ENCODE results near the gene HSDL1.
"Not testable (repeated sequence)": the region's sequence is repeated elsewhere in the genome, so short reads cannot be mapped to it uniquely, and the experiment has no call there.

The HSDL1 gene

DNA sequence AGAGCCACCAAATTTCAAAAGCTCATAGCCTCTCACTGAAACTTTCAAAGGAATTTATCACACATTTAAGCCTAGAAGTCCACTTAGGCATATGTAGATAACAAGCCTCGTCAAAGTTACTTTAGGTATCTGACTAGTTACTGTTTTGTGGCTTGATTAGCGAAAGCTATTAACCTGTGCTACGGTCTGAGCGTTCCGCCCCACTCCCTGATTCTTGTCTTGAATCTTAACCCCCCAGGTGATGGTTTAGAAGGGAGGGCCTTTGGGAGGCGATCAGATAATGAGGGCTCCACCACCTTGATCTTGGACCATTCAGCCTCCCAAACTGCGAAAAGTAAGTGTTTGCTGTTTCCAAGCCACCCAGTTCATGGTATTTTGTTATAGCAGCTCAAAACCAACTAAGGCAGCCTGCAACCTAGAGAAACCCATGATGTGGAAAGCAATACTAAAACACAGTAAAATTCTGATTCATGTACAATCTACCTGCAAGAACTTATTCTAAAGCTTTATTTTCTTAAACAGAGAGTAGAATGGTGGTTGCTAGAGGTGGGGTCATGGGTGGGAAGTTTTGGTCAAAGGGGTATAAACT lies 7.1 kb downstream of the HSDL1 start:
- no peak for DNase-seq

DNA sequence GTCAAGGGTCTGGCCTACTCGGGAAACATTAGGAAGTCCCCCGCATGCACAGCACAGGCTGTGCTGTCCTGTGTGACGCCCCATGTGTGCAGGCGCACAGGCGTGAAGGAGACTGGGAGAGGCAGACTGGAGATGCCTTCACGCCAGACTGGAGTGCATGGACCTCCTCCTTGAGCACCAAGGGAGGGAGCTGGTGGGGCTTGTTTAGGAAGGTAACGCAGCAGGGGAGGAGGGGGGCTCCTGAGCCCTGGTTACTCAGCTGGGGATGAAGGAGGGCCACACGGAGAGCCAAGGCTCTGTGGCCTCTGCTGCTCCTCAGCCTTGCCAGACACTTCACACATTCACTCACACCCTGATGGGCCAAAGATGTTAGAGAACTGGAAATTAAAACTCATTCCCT lies 7.7 kb downstream of the HSDL1 start:
- no peak for DNase-seq

DNA sequence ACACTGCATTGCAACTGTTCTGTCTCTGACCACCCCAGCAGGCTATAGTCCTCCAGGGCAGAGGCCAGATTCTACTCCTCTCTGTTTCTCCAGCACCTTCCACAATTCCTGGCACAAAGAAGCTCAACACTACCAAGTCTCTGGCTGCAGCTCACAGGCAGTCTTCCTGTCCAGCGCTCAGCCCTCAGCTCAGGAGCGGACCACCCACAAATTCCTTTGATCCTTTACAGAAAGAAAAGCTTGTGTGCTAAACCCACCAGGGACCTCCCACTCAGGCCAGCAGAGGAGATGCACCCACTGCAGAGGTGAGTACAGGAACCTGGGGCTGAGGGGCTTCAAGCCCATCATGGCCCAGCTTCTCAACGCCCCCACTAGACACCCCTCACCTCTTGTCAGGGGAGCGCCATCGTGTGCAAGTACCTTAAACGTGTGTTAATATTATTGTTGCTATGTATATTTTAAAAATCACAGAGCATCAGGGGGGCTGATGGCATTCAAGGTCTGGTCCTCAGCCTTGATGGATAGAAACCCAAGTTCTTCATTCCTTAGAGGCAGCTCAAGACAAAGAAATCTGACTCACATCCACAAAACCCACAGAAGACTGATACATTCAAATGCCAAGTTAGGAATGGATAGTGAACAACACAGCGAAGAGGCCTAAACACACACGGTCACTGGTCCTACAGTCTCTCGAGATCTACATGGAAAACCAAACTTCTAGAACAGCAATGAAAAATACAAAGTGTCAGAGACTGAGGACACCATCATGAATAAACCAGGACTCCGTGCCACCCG lies 8.4 kb downstream of the HSDL1 start:
- no peak for DNase-seq

DNA sequence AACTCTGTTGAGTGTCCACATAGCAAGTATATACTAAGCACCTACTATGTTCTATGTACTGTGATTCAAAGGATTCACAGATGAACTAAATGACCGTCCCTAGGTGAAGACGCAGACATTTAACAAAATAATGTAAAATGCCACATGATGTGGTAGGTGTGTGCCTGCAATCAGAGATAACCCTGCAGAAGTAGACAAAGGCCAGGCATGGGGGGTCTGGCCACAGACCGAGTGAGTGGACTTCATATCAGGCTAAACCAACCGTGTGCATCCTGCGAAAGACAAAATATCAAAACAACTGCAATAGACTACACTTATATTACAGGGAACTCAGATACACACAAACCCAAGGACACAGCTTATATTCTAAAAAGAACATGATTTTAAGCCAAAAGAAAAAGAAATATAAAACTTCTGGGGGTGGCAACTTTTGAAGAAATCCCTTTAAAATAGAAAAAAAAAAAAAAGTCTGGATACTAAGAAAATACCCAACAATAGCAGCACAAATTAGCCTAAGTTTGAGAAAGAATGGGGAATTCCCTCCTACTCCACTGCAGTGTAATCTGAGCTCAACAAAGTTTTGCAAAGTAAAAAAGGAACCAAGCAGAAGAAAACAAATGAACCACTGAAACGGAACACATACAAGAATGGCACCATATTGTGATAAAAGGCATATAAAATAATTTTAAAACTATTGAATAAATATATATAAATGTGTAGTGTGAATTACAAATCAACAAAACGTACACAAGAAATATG lies 12.3 kb downstream of the HSDL1 start:
- no peak for DNase-seq

DNA sequence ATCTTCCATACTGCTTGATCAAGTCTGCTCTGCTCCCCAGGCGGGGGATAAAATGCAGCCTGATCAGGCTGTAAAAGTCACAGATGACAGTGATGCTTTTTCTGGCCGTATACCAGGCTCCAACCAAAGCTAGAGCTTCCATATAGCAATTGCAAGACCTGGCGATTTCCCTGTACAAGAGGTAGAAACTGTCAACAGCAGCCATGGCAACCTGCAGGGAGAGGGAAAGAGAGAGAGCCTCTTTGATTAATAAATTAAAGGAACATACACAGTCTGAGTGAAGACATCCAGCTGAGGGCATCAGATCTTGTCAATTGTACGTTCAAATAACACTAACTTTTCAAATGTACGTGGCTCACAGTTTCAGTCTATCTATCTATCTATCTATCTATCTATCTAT lies 13.9 kb downstream of the HSDL1 start:
- no peak for DNase-seq

DNA sequence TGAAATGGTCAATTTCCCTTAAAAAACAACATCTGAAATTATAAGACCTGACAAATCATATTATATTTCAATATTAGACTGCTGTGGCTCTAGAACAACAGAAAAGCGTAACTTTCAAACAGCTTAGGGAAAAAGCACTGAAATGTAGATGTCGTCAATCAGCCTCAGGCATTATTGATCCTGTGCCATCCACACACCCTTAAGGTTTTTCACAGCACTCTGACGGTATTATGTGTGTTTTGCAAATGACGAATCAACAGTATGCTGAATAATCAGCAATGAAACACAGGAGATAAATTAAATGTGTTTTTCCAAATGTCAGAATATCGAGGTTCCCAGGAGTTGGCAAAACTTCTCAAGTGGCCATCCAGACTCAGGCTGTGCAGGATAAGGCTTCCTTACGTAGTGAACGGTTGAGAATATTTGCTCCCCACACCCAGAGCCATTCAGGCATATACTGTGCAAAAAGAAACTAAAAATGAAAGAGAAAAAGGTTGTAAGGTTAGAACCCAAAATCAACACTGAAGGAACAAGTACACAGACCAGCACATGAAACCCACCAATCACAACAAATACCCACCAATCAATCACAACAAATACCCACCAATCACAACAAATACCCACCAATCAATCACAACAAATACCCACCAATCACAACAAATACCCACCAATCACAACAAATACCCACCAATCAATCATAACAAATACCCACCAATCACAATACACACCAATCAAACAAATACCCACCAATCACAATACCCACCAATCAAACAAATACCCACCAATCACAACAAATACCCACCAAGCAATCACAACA lies 20.5 kb downstream of the HSDL1 start:
- DNase-seq: no peak

DNA sequence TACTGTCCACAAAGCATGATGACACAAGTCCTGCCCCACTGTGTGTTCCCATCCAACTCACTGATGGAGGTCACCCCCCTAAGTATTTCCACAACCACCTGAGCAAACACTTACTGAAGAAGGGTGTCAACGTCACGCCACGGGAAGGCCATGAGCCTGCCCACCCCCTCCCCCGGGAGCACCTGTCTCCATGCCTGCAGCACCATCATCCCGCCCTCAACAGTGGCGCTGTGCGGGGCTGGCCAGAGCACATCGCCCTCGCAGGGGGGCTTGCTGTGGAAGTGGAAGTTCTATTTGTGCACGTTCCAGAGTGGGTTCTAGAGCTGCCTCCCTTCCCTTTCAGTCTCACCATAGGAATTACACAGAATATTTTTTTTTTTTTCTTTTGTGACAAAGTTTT lies 24.0 kb downstream of the HSDL1 start:
- no peak for DNase-seq

DNA sequence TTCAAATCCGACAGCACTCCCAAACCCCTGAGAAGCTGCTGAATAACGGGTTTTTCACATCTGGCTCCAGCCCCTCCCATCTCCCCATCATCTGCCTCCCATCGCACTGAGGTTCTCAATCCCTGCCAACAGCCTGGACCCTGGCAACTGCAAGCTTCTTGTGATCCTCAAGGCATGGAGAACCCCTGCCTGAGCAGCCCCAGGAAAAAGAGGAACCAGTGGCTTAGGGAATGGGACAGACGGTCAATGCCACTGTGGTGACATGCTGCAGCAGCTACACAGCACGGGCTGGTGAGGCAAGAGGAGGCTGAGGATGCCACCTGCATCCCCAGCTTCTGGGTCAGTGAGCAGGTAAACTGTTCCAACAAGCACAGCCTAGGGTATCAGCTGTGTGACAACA lies 25.0 kb downstream of the HSDL1 start:
- DNase-seq: no peak

DNA sequence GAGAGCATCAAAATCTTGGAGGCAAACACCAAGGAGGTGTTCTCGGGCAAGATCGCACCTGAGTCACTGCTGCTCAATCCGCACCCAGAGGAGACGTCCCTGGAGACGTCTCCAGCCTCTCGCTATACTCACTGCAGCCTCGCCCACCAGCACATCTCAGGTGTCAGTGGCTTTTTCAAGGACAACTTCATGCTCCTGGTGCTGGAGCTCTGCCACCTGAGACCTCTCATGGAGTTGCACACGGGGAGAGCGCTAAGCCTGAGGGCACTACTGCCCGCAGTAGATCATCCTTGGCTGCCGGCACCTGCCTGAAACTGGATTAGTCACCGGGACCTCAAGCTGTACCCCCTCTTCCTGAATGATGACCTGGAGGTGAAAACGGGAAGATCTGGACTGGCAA lies 25.6 kb downstream of the HSDL1 start:
- DNase-seq: no peak

DNA sequence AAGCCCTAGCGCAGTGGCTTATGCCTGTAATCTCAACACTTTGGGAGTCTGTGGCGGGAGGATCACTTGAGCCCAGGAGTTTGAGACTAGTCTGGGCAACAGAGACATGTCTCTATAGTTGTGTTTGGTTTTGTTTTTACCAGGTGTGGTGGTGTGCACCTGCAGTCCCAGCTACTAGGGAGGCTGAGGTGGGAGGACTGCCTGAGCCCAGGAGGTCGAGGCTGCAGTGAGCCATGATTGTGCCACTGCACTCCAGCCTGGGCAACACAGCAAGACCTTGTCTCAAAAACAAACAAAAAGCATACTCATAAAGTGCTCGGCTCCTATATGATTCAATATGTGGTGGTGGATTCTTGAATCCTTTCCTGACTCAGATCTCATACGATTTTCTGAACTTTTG lies 26.7 kb downstream of the HSDL1 start:
- not testable (repeated sequence) for DNase-seq

DNA sequence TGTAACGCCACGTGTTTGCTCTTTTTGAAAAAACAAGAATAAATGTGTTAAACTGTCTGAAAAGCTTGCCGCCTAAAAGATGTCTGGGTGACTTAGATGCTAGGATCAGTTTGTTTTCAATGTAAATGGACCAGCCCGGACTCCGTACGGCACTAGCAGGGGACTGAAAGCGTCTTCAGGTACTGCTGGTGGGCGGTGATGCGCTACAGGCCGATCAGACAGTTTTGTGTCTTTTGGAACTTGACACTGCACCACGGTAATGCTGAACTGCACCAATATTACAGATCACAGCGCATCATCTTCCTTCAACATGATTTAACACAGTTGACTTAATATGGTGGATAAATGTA lies 27.5 kb downstream of the HSDL1 start:
- no peak for DNase-seq

DNA sequence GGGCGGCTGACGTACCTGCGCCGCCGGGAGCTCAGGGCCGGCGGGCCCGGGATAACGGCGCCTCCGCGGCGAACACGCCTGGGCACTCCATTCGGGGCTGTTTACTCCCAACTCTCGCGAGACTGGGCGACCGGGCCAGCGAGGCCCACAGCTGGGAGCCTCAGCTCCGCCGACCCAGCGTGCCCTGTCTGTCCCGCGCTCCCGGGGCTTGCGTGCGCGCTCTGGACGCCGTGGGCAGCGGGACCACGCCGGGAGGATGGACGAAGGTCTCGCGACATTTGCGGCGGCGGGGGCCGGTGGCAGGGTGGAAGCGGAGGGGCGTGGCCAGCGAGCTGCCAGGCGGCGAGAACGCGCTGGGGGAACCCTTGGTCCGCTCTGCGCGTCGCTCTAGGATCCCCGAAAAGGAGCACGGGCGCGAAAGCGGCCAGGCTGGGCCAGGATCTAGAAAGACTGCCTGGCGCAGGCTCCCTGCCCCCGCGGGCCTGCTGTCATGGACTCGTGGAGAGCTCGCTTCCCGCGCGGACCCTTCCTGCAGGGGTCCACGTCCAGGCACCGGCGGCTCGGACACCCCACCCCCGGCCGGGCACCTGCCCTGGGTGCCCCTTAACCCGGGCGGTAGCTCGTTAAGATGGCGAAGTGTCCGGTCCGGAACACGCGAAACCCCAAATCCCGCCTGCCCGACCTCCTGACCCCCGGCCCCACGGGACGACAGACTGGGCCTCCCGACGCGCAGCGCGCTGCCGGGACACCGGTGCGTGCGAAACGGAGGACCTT lies 28.1 kb downstream of the HSDL1 start, which contains the start of gene MBTPS1:
MBTPS1 (minus strand) TSS at position 223 of the 774 bp plus-strand sequence. CDS start 15,159 bp downstream, outside the sequence.
- peak; percentile 98 for DNase-seq

DNA sequence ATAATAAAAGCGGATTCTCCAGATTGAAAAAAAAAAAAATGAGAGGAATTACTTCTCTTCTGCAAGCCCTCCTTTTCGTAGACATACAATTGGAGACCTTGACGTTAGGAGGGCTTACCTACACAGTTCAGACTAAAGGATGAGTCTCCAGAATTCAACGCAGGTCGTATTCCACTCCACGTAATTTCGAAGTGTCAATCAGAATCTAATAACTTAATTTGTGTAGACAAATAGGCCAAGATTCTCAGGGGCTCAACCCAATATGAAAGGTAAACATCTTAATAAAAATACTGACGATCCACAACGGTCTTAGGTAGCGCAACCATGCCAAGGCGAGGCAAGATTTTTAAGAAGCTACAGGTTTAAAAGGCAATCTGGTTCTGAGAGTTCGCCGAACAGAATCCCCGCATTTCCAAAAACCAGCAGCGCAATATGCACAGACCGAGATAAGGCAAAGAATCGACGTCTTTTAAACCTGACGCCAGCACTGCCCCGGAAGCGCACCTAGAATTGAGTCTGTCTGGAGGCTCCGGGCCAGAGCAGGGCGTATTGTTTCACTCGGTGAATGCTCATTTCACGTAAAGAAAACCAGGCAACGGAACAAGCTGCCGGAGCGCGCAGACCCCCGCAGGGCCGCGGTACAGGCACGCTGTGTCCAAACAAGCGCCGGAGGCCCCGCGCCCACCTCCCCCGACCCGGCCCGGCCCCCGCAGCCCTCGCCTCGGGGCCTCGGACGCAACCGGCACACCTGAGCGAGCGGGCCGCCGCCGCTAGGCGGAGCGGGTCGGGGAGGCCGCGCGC lies 28.9 kb downstream of the HSDL1 start:
- DNase-seq: no peak

DNA sequence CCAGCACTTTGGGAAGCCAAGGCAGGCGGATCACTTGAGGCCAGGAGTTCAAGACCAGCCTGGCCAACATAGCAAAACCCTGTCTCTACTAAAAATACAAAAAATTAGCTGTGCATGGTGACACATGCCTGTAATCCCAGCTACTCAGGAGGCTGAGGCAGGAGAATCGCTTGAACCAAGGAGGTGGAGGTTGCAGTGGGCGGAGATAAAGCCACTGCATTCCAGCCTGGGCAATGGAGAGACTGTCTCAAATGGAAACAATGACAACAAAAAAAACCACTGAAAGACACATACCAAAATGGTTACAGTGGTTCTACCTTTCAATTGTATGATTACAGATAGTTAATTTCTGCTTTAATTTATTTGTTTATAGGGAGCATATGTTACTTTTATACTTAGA lies 33.0 kb downstream of the HSDL1 start:
- not testable (repeated sequence) for DNase-seq

DNA sequence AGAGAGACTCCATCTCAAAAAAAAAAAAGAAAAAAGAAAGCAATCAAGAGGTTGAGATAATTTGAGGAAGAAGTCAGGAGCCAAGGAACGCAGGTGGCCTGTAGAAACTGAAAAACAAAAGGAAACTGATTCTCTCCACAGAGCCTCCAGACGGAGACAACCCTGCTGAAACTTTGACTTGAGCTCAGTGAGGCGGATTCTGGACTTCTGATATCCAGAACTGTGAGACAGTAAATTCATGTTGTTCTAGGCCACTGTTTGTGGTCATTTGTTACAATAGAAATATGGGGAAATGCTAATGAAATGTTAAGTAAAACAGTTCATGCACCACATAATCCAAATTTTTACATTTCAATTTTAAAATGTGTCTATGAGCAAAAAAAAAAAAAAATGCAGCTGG lies 33.5 kb downstream of the HSDL1 start:
- no peak for DNase-seq

DNA sequence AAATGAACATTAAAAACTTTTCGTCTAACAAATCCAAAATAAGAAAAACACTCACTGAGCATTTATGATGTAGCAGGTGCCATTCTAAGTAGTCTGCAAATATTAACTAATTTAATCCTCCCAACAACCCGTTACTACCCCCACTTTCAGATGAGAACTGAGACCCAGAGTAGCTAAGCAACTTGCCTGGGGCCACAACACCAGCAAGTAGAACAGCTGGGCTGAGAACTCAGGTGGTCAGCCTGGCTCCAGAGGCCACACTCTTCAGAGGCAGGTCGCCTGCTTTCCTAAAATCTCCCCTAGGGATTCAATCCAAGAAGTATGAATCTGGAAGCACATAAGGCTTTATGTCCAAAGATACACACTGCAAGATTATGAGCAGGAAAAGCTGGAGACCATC lies 34.5 kb downstream of the HSDL1 start:
- no peak for DNase-seq

DNA sequence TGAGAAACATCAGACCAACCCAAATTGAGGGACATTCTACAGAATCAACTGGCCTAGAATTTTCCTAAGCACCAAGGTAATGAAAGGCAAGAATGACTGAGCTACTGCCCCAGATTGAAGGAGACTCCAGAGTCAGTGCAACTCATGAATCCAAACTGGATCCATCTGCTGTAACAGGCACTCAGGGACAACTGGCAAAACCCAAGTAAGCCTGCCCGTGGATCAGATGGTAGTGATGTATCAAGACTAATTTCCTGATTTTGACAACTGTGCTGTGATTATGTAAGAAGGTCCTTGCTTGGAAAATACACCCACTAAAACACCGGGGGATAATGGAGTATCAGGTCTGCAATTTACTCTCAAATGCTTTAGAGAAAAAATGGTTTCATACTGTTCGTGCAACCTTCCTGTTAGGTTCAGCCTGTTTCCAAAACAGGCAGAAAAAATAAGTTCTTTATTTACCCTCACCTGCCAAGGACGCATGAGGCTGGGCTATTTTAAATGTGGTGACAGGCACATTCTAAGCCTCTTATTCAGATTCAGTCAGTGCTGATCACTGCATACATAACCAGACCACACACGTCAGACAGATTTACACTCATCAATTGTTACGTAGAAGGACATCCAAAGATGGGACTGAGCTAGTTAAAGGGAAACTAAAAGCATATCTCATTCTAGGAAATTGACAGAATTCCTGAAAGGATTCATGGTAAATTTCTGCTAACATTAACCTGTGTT lies 35.2 kb downstream of the HSDL1 start:
- DNase-seq: no peak

DNA sequence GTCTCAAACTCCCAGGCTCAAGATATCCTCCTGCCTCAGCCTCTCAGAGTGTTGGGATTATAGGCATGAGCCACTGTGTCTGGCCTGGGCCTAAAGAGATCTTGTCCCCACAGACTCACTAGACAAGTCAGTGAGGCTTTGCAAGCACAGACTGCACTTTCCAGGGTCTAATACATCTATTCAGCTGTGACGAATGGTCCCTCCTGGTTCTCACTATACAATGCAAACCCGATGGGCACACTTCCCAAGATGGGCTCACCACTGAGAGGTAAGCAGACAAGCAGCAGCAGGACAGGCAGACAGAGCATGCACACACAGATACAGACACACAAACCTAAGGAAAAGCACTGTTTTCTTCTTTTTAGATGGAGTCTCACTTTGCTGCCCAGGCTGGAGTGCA lies 37.1 kb downstream of the HSDL1 start:
- no peak for DNase-seq

DNA sequence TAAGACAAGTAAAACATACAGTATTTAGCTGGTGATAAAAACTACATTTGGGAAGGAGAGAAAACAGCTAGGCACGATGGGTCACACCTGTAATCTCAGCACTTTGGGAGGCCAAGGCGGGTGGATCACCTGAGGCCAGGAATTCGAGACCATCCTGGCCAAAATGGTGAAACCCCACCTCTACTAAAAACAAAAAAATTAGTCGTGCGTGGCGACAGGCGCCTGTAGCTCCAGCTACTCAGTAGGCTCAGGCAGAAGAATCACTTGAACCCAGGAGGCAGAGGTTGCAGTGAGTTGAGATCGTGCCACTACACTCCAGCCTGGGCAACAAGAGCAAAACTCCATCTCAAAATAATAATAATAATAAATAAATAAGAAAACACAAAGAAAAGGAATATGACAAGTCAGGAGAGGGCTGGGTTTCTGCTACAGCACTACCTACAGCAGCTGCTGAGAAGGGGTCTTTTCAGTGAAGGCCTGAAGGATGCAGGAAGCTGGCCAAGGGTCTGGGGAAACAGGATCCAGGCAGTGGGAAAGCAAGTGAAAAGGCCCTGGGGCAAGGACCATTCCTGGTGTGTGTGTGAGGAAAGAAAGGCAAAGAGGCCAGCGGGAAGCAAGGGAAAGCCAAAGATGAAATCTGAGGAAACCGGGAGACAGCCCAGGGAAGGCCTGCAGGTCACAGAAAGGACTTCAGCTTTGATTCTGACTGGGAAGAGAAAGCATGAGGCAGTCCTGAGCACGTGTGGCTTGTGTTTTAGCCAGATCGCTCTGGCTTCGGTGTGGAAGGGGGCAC lies 38.8 kb downstream of the HSDL1 start:
- no peak for DNase-seq

DNA sequence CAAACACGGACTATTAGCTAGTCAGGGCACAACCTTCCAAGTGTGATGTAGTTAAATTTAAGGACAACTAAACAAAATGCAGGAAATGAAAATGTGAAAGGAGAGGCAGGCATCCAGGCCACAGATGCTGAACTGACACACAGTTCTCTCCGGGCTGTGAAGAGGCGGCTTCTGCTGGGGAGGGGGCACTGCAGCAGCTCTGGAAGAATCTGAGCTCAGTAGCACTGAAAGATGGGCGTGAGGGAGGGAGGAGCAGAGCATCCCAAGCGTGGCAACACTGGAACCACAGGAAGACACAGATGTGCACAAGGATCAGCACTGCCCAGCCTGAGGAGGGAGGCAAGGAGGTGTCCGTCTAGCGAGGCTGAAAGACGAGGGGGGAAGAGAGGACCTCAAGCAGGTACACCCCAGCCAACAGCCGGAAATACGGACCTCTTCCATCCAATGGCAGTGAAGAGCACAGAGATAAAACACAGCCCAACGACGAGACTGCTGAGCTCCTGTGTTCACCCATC lies 39.6 kb downstream of the HSDL1 start:
- DNase-seq: no peak

All from activated T-cell treated with anti-CD3 and anti-CD28 coated beads, Interleukin-2, amount 50 U/mL, for 1 hour (primary cell).